GM12872 (cell line): Measurements from ENCODE around the gene RNF181.

Source experiments
- TF ChIP-seq, protein P1 (sequence below): IDR thresholded peaks from 3 replicates; pipeline ENCODE4 v1.5.1; 2011; ENCODE audit warnings: low read depth, mild to moderate bottlenecking, low read length, moderate library complexity; ENCODE audit not compliant: insufficient read depth

Gene RNF181

DNA sequence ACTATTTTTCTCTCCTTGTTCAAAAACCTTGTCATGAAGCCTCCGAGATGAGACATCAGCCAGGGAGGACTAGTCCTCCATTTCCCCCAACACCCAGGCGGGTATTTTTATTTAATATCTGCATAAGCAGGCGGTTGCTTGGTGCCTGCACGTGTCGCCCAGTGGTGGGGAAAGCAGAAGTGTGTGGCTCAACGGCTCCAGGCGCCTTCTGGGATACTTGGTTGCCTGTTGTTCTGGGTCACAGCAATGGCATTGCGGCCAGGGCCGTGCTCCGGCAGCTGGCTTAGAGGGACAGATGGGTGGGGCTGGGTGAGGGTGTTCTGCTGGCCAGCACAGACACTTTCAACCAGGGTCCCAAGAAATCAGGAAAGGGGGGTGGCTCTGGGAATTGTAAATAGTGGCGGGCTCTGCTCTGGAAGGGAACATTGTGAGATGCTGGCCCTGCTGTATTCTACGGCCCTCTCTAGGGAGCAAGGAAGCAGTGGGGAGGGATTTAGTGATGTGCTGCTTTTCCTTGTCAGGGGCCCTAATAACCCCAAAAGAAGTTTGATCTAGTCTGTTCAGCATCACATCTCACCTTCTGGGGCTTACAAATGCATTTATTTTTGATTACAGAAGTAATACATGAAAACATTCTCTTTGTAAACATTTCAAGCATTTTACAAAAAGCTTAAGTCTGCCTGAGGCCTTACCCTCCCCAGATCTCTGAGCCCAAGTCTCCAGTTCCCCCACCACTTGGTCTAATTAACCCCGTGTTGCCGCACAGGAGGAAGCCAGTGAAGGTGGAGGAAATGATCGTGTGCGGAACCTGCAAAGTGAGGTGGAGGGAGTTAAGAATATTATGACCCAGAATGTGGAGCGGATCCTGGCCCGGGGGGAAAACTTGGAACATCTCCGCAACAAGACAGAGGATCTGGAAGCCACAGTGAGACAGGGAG, 17.0 kb upstream of the RNF181 start:
- TF ChIP-seq, protein P1, sequence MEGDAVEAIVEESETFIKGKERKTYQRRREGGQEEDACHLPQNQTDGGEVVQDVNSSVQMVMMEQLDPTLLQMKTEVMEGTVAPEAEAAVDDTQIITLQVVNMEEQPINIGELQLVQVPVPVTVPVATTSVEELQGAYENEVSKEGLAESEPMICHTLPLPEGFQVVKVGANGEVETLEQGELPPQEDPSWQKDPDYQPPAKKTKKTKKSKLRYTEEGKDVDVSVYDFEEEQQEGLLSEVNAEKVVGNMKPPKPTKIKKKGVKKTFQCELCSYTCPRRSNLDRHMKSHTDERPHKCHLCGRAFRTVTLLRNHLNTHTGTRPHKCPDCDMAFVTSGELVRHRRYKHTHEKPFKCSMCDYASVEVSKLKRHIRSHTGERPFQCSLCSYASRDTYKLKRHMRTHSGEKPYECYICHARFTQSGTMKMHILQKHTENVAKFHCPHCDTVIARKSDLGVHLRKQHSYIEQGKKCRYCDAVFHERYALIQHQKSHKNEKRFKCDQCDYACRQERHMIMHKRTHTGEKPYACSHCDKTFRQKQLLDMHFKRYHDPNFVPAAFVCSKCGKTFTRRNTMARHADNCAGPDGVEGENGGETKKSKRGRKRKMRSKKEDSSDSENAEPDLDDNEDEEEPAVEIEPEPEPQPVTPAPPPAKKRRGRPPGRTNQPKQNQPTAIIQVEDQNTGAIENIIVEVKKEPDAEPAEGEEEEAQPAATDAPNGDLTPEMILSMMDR, result no peak

DNA sequence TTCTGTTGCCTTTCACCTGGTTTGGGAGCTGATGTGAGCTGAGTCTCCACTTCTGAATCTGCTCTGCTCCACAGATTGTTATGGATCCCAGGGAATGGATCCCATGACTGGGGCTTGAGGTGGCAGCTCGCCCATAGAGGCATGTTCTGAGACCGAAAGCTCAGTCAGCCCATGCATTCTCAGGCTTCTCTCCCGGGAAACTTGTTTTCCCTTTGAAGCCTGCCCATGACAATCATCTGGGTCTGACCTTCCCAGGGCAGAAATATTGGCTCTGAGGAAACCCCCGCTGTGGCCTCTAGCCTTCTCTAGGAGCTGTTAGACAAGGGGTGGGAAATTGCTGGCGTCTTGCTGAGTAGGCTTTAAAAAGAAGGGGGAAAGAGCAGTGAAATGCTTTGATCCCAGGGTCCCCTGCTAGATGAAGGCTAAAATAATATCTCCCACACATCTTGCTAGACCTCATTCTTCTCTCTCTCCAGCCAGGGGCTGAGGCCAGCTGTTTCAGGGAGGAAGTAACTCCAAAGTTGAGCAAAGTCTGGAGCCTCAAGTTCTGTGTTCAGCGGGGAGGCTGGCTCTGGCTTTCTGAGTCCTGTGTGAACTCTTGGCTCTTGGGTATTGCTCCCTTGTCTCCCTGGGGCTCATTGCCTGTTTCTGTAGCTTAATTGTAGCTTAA, 16.1 kb upstream of the RNF181 start:
- TF ChIP-seq, protein P1, result no peak

DNA sequence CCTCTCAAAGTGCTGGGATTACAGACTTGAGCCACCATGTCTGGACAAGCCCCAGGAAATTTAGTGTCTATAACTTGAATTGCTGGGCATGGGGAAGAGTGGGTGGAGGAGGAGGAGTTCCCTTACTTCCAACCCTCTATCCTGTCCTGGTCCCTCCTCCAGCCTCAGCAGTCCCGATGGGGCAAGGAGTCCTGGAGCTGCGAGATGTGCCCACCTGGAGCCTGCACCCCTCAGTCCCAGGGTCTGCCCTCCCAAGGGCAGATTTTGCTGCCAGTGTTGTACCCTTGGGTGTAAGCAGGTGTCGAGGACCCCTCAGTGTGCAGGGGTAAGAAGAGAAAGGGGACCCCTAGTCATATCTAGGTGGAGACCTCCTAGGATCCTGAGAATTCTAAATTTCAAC, 15.3 kb upstream of the RNF181 start:
- TF ChIP-seq, protein P1, result no peak

DNA sequence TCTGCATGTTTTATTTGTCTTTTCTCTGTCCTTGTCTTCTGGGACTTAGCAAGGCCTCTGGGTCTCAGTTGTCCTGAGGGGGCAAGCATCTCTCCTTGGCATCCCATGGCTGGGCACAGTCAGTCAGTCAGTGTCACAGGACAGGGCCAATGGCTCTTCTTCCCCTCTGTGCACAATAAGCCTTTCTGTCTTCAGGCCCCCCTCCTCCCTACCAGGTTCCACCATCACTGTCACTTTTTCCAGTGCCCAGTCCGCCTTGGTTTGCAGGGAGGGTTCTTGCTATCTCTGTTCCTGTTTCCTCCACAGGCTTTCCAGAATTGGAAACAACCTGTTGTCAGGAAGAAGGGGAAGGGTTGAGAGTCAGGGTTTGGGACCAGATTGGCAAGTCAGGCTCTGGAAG, 13.1 kb upstream of the RNF181 start:
- TF ChIP-seq, protein P1, result no peak

DNA sequence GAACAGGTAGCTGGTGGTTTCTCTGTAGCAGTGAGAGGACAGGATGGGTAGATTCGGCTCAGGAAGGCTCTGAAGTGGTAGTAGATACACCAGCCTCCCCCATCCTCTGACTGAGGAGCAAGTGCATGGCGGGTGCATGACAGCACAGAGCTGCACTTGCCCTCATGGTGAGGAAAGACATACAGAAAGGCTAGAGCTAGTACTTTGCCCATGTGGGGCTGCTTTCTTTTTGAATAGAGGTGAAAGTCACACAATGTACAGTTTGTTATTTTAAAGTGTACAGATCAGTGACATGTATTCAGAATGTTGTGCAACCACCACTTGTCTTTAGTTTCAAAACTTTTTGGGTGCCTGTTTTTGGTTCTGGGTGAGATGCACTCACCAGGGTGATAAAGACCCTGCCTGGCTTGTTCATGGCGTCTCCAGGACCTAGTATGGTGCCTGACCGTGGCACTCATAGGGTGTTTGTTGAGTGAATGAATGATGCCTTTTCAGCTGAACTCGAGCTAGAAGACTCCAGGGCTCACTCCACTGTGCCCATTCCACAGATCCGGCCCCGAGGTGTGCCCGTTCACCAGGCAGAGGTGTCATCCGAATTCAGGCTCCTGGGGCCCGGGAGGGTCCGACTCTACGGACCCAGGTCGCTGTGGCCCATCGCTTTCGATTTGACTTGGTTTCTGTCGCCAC, 11.7 kb upstream of the RNF181 start:
- TF ChIP-seq, protein P1, result no peak

DNA sequence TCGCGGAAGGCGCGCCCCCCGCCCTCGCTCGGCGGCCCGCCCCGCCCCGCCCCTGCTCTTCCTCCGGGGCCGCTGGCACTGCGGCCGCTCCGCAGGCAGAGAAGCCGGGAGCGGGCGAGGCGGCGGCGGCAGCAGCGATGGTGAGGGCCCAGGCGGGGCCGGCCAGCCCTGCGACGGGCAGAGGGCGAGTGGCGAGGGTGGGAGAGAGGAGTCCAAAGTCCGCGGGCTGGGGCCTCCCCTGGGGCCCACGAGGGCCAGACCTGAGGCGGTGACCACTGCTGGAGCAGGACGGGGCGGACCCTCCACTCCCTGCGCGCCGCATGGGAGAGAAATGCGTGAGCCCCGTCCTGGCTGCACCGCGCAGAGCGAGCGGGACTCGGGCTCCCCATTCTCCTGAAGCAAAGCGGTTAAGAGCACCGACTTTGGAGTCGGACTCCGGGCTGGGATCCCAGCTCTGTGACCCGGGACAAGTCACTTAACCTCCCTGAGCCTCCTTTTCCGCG, 11.1 kb upstream of the RNF181 start, which contains the start of gene VAMP5:
TSS of gene VAMP5 (plus strand) at position 78 of the 503 bp plus-strand sequence. CDS start at position 138, 60 bp downstream.
- TF ChIP-seq, protein P1, result no peak
